ENCODE data around the gene CD300LG.

The CD300LG gene

GRCh38 chr17:43873091-43873490 lies 26.1 kb downstream of the CD300LG start:
- Mint-ChIP-seq H3K36me3 (ENCODE audit: low read depth) (no peaks in the 10 kb centered on the region), H3K4me1 (peaks cover 9% of the 10 kb centered on the region), H3K27ac (no peak overlapping the region), H3K4me3 (no peak overlapping the region), H3K9me3 (peaks cover 7% of the 10 kb centered on the region), H3K27me3 (ENCODE audit: low read depth, poor library complexity) (peaks cover 21% of the 10 kb centered on the region)
- no peak for DNase-seq
- no peak for TF ChIP-seq CTCF (IDR thresholded peaks at IDR 0.05)

GRCh38 chr17:43873815-43874214 lies 26.8 kb downstream of the CD300LG start:
- Mint-ChIP-seq H3K9me3 (peaks cover under 1% of the 10 kb centered on the region), H3K27ac (no peak overlapping the region), H3K36me3 (ENCODE audit: low read depth) (no peaks in the 10 kb centered on the region), H3K4me1 (peaks cover 12% of the 10 kb centered on the region), H3K4me3 (no peak overlapping the region), H3K27me3 (ENCODE audit: low read depth, poor library complexity) (peaks cover 13% of the 10 kb centered on the region)
- no peak for DNase-seq
- no peak for TF ChIP-seq CTCF (IDR thresholded peaks at IDR 0.05)

GRCh38 chr17:43874293-43874692 lies 27.3 kb downstream of the CD300LG start:
- no peaks in the 10 kb centered on the region for H3K9me3 Mint-ChIP-seq
- H3K27ac Mint-ChIP-seq: no peak overlapping the region
- H3K4me1 Mint-ChIP-seq: peaks cover 17% of the 10 kb centered on the region
- no peaks in the 10 kb centered on the region for H3K36me3 Mint-ChIP-seq (ENCODE audit: low read depth)
- H3K4me3 Mint-ChIP-seq: no peak overlapping the region
- peaks cover 9% of the 10 kb centered on the region for H3K27me3 Mint-ChIP-seq (ENCODE audit: low read depth, poor library complexity)
- DNase-seq: no peak
- no peak for TF ChIP-seq CTCF (IDR thresholded peaks at IDR 0.05)

- Mint-ChIP-seq H3K36me3 (ENCODE audit: low read depth) (no peaks in the 10 kb centered on the region), H3K27ac (peak overlapping the region; percentile 49), H3K4me1 (peaks cover 24% of the 10 kb centered on the region), H3K27me3 (ENCODE audit: low read depth, poor library complexity) (peaks cover 4% of the 10 kb centered on the region), H3K9me3 (no peaks in the 10 kb centered on the region), H3K4me3 (no peak overlapping the region)
- TF ChIP-seq CTCF (IDR thresholded peaks at IDR 0.05): no peak
- DNase-seq: no peak
Observed at GRCh38 chr17:43875476-43876147, 28.6 kb downstream of the CD300LG start.

- no peak for DNase-seq
- no peak for TF ChIP-seq CTCF (IDR thresholded peaks at IDR 0.05)
- no peaks in the 10 kb centered on the region for H3K9me3 Mint-ChIP-seq
- H3K27ac Mint-ChIP-seq: no peak overlapping the region
- peaks cover 23% of the 10 kb centered on the region for H3K4me1 Mint-ChIP-seq
- H3K36me3 Mint-ChIP-seq (ENCODE audit: low read depth): no peaks in the 10 kb centered on the region
- H3K27me3 Mint-ChIP-seq (ENCODE audit: low read depth, poor library complexity): peaks cover 4% of the 10 kb centered on the region
- H3K4me3 Mint-ChIP-seq: no peak overlapping the region
Observed at GRCh38 chr17:43877031-43877430, 30.1 kb downstream of the CD300LG start.

- no peaks in the 10 kb centered on the region for H3K27me3 Mint-ChIP-seq (ENCODE audit: low read depth, poor library complexity)
- H3K9me3 Mint-ChIP-seq: no peaks in the 10 kb centered on the region
- no peak for DNase-seq
Observed at GRCh38 chr17:43877451-43878155, 30.6 kb downstream of the CD300LG start.

More at GRCh38 chr17:43877451-43878155, 30.6 kb downstream of the CD300LG start:
- Mint-ChIP-seq H3K36me3 (ENCODE audit: low read depth) (no peaks in the 10 kb centered on the region), H3K4me3 (no peak overlapping the region), H3K4me1 (peaks cover 19% of the 10 kb centered on the region), H3K27ac (no peak overlapping the region)
- TF ChIP-seq CTCF (IDR thresholded peaks at IDR 0.05): no peak

Data from nephron progenitor cell (in vitro differentiated cells).